ENCODE results near the gene ZNF223.

DNA sequence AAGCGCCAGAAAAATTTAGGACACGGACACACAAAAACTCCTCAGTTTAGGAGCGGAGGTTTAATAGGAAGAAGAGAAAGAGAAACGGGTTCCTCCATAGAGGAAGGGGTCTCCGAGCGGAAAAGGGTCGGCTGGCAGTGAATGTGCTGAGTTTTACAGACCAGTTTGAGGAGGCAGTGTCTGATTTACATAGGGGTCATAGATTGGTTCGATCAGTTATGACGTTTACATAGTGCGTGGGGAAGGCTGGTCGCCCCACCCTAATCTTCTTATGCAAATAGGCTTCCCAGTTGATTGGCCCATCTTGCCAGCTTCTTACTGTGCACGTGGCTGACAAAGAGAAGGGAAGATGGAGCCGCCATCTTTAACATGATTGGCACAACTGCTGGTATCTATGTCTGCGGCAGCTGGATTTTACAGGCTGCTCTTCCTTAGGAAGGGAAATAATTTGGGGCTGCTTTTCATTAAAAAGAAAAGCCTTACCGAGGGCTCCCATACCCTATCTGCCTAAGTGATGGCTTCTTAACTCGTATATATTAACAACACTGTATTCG is 60.2 kb downstream of the ZNF223 start:
- TF ChIP-seq POLR2AphosphoS5 (IDR thresholded peaks at IDR 0.05; ENCODE audit: borderline replicate concordance, low read depth, low read length), result no peak
- TF ChIP-seq EZH2 (IDR thresholded peaks at IDR 0.05), result no peak

Data from SK-N-MC (cell line).